HepG2 (cell line): ENCODE data around the gene NHERF2. TPM values are rescaled to one million over a fixed set of nuclear protein-coding genes. Genes with fewer than 3 reads are reported as not detected.
A peak's percentile ranks its signal among the peaks of the same experiment; 100 is the strongest.

Experiments used
- CHCHD3 ChIP-seq: sonication (generic); formaldehyde crosslinking; IDR thresholded peaks from 2 replicates; pipeline ENCODE4 v1.8.0; 2022; ENCODE audit warnings: mild to moderate bottlenecking, missing genetic modification reagents, moderate library complexity
- DR1 ChIP-seq: sonication (generic); formaldehyde crosslinking; IDR thresholded peaks from 2 replicates; pipeline ENCODE4 v1.8.0; 2021; ENCODE audit warnings: mild to moderate bottlenecking, missing genetic modification reagents, inconsistent platforms
- EEA1 ChIP-seq: sonication (generic); formaldehyde crosslinking; IDR thresholded peaks from 2 replicates; pipeline ENCODE4 v1.5.1; 2020; ENCODE audit warnings: mild to moderate bottlenecking, missing genetic modification reagents, borderline replicate concordance
- ETV6 ChIP-seq: sonication (generic); formaldehyde crosslinking; conservative IDR thresholded peaks from 2 replicates; pipeline ENCODE4 v1.4.0; 2020; ENCODE audit warnings: missing genetic modification reagents
- GABPB1 ChIP-seq: IDR thresholded peaks from 2 replicates; pipeline ENCODE4 v1.6.1; 2016; ENCODE audit warnings: mild to moderate bottlenecking, missing genetic modification reagents, moderate library complexity, missing compliant biosample characterization
- HMGA1 ChIP-seq: sonication (generic); formaldehyde crosslinking; conservative IDR thresholded peaks from 2 replicates; pipeline ENCODE4 v1.4.0; 2020; ENCODE audit warnings: missing genetic modification reagents
- KAT2B ChIP-seq: fragments of 150-350 bp; IDR thresholded peaks from 2 replicates; pipeline ENCODE4 v1.6.1; 2014; ENCODE audit warnings: low read depth, low read length, borderline replicate concordance
- KDM2A ChIP-seq: sonication (generic); formaldehyde crosslinking; IDR thresholded peaks from 2 replicates; pipeline ENCODE4 v1.4.0; 2020; ENCODE audit warnings: low read depth, missing genetic modification reagents, borderline replicate concordance
- MAF1 ChIP-seq: sonication (generic); formaldehyde crosslinking; IDR thresholded peaks from 2 replicates; pipeline ENCODE4 v1.5.0; 2020; ENCODE audit warnings: missing genetic modification reagents, borderline replicate concordance
- NFE2L1 ChIP-seq: sonication (generic); formaldehyde crosslinking; IDR thresholded peaks from 2 replicates; pipeline ENCODE4 v1.4.0; 2020; ENCODE audit warnings: missing genetic modification reagents, mild to moderate bottlenecking, borderline replicate concordance
- POLR2G ChIP-seq: fragments of 200-400 bp; formaldehyde crosslinking; IDR thresholded peaks from 2 replicates; pipeline ENCODE4 v1.6.1; 2018; ENCODE audit warnings: mild to moderate bottlenecking, low read depth, low read length, moderate library complexity
- RARA ChIP-seq: IDR thresholded peaks from 2 replicates; pipeline ENCODE4 v1.6.1; 2016; ENCODE audit warnings: missing genetic modification reagents, missing compliant biosample characterization
- WIZ ChIP-seq: sonication (generic); formaldehyde crosslinking; IDR thresholded peaks from 2 replicates; pipeline ENCODE4 v1.5.1; 2020; ENCODE audit warnings: mild to moderate bottlenecking, missing genetic modification reagents
- XBP1 ChIP-seq: sonication (generic); formaldehyde crosslinking; IDR thresholded peaks from 2 replicates; pipeline ENCODE4 v1.5.0; 2020; ENCODE audit warnings: missing genetic modification reagents
- ZC3H13 ChIP-seq: sonication (generic); formaldehyde crosslinking; IDR thresholded peaks from 2 replicates; pipeline ENCODE4 v1.8.1; 2023; ENCODE audit warnings: mild to moderate bottlenecking, missing genetic modification reagents, moderate library complexity
- ZNF3 ChIP-seq: IDR thresholded peaks from 2 replicates; pipeline ENCODE4 v1.7.0; 2017; ENCODE audit warnings: inconsistent platforms
- ZNF382 ChIP-seq: sonication (generic); formaldehyde crosslinking; IDR thresholded peaks from 2 replicates; pipeline ENCODE4 v1.5.0; 2020; ENCODE audit warnings: missing genetic modification reagents, mild to moderate bottlenecking, borderline replicate concordance
- ZNF564 ChIP-seq: sonication (generic); formaldehyde crosslinking; IDR thresholded peaks from 2 replicates; pipeline ENCODE4 v1.8.1; 2023; ENCODE audit warnings: mild to moderate bottlenecking, missing genetic modification reagents
- ZSCAN25 ChIP-seq: sonication (generic); formaldehyde crosslinking; IDR thresholded peaks from 2 replicates; pipeline ENCODE4 v1.8.0; 2022; ENCODE audit warnings: mild to moderate bottlenecking, missing genetic modification reagents
- polyA plus RNA-seq, 8 experiments: library from polyadenylated mRNA; depleted of rRNA in 3 of 8; stranded (reverse) in 7 of 8; unstranded in 1 of 8; fragments of >200 nt; fragmentation: Illumina TruSeq in 4 of 8; extraction: Trizol in 4 of 8; gene quantifications; 2 replicates each; pipeline versions ENCODE4 v1.2.1 to v1.2.3, GENCODE V29; 2011 to 2016; ENCODE audit warnings: low read depth in 4 of 8, missing spikeins in 1 of 8, mixed read lengths in 1 of 8; ENCODE audit not compliant: insufficient read depth in 1 of 8
- total RNA-seq, 5 experiments: library from RNA; depleted of rRNA; stranded (reverse); fragments of >200 nt; fragmentation: Illumina TruSeq; extraction: Trizol; gene quantifications; 2 replicates each; pipeline ENCODE4 v1.2.3, GENCODE V29; 2016; ENCODE audit warnings: low read depth in 1 of 5
- TF ChIP-seq, protein P1 (sequence below): sonication (generic); formaldehyde crosslinking; IDR thresholded peaks from 2 replicates; pipeline ENCODE4 v1.5.0; 2020; ENCODE audit warnings: missing genetic modification reagents
- TF ChIP-seq, protein P2 (sequence below): sonication (generic); formaldehyde crosslinking; IDR thresholded peaks from 2 replicates; pipeline ENCODE4 v1.9.0; 2021; ENCODE audit warnings: missing genetic modification reagents, borderline replicate concordance
- TF ChIP-seq, protein P3 (sequence below): sonication (generic); formaldehyde crosslinking; IDR thresholded peaks from 2 replicates; pipeline ENCODE4 v1.8.0; 2022; ENCODE audit warnings: low read depth, missing genetic modification reagents
- TF ChIP-seq, protein P4 (sequence below): IDR thresholded peaks from 2 replicates; pipeline ENCODE4 v1.6.1; 2016; ENCODE audit warnings: control low read depth

The NHERF2 gene
- total and polyA plus RNA-seq, 2 of the 13 experiments (the other 11 are each of a cell fraction or from before 2014, with no cell fraction given), result 23.7 to 39.3 TPM

DNA sequence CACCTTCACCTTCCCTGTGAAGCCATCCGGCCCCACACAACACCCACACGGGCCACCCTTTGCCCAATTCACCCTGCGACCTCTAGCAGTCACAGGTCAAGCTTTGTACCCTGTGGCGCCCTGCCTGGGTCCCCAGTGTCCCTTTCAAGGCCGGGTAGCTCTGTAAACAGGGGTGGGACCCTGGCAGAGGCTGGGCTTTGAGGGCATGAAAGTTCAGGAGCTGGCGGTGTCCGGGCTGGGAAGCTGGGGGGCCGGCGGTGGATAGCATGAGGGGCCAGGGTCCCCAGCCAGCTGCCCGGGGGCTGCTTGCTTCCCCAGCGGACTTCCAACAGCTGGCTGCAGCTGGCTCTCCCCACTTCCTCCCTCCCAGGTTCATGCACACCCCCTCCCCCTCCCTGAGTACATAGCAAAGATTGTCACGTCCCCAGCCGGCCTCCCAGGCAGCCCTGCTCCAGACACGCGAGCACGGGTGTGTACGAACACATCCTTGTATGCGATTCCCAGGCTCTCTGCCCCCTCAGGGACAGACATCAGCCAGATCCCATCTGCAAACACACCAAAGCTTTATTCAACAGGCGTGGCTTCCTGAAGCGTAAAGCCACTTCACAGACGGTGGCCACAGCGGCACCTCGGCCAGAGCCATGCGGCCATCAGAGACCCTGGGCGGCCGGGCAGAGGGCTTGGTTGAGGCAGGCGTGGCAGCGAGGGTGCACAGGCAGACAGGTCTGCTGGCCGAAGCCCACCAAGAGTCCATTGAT lies 12.8 kb downstream of the NHERF2 start (continued):
- TF ChIP-seq, protein P1, sequence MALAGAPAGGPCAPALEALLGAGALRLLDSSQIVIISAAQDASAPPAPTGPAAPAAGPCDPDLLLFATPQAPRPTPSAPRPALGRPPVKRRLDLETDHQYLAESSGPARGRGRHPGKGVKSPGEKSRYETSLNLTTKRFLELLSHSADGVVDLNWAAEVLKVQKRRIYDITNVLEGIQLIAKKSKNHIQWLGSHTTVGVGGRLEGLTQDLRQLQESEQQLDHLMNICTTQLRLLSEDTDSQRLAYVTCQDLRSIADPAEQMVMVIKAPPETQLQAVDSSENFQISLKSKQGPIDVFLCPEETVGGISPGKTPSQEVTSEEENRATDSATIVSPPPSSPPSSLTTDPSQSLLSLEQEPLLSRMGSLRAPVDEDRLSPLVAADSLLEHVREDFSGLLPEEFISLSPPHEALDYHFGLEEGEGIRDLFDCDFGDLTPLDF (CRISPR knock-in tag), result no peak
- no peak for TF ChIP-seq KAT2B
- peak; percentile 79 for TF ChIP-seq KDM2A (CRISPR knock-in tag)
- no peak for TF ChIP-seq ZNF3 (CRISPR knock-in tag)
- TF ChIP-seq, protein P2, sequence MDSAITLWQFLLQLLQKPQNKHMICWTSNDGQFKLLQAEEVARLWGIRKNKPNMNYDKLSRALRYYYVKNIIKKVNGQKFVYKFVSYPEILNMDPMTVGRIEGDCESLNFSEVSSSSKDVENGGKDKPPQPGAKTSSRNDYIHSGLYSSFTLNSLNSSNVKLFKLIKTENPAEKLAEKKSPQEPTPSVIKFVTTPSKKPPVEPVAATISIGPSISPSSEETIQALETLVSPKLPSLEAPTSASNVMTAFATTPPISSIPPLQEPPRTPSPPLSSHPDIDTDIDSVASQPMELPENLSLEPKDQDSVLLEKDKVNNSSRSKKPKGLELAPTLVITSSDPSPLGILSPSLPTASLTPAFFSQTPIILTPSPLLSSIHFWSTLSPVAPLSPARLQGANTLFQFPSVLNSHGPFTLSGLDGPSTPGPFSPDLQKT (CRISPR knock-in tag), result no peak
- TF ChIP-seq POLR2G, result peak; percentile 82
- peak; percentile 95 for TF ChIP-seq ZSCAN25 (CRISPR knock-in tag)
- peak; percentile 92 for TF ChIP-seq RARA
- no peak for TF ChIP-seq EEA1 (CRISPR knock-in tag)
- peak; percentile 55 for TF ChIP-seq GABPB1
- TF ChIP-seq ZC3H13 (CRISPR knock-in tag), result peak; percentile 78
- no peak for TF ChIP-seq HMGA1 (CRISPR knock-in tag)
- TF ChIP-seq ETV6 (CRISPR knock-in tag), result no peak; the same call in 1 of the 2 replicates
- TF ChIP-seq ZNF564 (CRISPR knock-in tag), result no peak
- no peak for TF ChIP-seq ZNF382 (CRISPR knock-in tag)
- no peak for TF ChIP-seq NFE2L1 (CRISPR knock-in tag)
- TF ChIP-seq CHCHD3 (CRISPR knock-in tag), result no peak
- TF ChIP-seq, protein P3, sequence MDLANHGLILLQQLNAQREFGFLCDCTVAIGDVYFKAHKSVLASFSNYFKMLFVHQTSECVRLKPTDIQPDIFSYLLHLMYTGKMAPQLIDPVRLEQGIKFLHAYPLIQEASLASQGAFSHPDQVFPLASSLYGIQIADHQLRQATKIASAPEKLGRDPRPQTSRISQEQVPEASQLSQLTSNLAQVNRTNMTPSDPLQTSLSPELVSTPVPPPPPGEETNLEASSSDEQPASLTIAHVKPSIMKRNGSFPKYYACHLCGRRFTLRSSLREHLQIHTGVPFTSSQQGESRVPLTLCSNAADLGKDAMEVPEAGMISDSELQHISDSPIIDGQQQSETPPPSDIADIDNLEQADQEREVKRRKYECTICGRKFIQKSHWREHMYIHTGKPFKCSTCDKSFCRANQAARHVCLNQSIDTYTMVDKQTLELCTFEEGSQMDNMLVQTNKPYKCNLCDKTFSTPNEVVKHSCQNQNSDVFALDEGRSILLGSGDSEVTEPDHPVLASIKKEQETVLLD, result no peak
- TF ChIP-seq DR1 (CRISPR knock-in tag), result no peak
- 0 out of 2 replicates have a peak, but pooled peaks have one; percentile 29 for TF ChIP-seq MAF1
- no peak for TF ChIP-seq WIZ (CRISPR knock-in tag)
- TF ChIP-seq, protein P4, sequence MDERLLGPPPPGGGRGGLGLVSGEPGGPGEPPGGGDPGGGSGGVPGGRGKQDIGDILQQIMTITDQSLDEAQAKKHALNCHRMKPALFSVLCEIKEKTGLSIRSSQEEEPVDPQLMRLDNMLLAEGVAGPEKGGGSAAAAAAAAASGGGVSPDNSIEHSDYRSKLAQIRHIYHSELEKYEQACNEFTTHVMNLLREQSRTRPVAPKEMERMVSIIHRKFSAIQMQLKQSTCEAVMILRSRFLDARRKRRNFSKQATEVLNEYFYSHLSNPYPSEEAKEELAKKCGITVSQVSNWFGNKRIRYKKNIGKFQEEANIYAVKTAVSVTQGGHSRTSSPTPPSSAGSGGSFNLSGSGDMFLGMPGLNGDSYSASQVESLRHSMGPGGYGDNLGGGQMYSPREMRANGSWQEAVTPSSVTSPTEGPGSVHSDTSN, result no peak
- no peak for TF ChIP-seq XBP1
